ENCODE data around the gene PTPN13. TPM values are rescaled to one million over a fixed set of nuclear protein-coding genes. Genes with fewer than 3 reads are reported as not detected.

The PTPN13 gene
- total RNA-seq, 1 donor from 2014 or later = 78.6 TPM

GRCh38 chr4:86587381-86588140 is 6.6 kb upstream of the PTPN13 start:
- peak; percentile 27 for DNase-seq

GRCh38 chr4:86592553-86593249 is 1.4 kb upstream of the PTPN13 start:
- peak; percentile 2 for DNase-seq

GRCh38 chr4:86594559-86595425 is 677 bp downstream of the PTPN13 start:
- DNase-seq = peak; percentile 90

DNA sequence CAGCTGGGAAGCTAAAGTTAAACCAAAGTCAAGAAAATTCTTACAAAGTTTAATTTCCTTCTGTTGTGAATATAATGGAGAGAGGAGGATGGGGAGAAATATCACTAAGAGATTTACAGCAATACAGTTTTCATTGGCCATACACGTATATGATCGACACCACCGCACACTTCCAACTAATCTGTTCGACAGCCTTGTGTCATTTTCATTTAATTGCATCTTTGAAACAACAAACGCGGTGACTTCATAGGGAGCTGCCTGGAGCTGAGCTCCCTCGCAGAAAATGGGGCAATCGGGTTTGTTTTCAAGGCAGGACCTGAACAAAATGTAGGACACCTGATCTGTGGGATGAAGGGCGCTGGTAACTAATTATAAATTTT is 1.3 kb downstream of the PTPN13 start:
- no peak for DNase-seq

- no peak for DNase-seq
Observed at GRCh38 chr4:86596807-86597206, 2.7 kb downstream of the PTPN13 start.

DNA sequence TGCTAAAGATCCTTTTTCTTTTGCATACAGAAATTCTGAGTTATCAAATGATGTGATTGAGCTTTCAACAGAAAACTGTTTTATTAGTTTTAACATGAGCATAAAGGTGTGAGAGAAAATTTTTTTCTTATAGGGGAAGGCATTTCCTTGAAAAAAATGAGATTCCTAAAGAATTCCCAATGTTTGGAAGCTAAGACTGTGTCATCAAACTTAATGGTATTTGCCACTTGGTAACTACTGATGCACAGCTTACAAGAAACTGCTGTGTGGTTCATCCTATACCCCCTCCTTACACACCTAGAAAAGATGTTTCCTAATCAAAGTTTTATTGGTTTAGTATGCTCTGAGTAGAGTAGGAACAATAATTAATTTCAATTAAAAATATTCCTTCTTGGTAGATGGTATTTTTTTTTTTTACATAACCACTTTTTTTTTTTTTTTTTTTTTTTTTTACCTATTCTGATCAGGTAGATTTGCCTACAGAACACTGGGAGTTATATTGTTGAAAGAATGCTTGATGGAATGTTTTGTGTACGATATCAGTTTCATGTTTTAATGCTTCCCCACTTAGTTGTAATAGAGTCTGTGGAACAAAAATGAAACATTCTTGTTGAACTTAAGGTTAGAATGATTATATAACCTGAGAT is 6.0 kb downstream of the PTPN13 start:
- no peak for DNase-seq

GRCh38 chr4:86603311-86603885 is 9.3 kb downstream of the PTPN13 start:
- no peak for DNase-seq

DNA sequence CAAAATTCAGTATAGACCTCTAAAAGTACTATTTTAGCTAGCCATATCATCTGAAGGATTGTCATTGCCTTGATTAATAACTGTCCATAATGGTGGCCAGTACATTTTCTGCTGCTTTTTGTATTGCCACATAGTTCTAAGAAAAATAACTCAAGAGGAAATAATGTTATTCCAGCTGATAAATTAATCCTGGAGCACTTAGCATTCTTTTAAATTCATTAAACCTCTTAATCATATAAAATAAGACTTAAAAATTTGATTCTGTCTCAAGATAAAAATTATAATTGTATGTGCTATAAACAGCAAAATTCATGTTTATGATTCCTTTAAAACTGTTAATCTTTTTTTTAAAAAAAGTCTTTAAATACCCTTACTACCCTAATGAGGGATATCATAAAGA is 12.7 kb downstream of the PTPN13 start:
- DNase-seq = no peak

- DNase-seq = no peak
Observed at GRCh38 chr4:86608757-86609375, 14.8 kb downstream of the PTPN13 start.

GRCh38 chr4:86611757-86612156 is 17.6 kb downstream of the PTPN13 start:
- DNase-seq = no peak

DNA sequence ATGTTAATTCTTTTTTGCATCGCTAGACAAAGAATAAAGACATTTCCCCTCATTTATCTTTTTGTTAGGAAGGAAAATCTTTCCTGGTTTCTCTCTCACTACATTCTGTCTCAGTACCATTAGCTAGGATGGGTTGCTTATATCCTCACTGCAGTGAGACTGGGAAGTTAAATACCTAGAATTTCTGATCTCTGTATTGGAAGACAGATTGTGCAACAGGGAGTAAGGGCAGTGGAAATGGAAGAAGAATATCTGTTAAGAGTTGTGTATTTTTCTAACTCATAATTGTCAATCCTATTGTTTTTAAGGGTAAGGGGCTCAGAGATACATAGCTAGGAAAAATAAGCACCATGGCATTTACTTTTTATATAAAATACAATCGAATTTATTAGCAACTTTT is 19.6 kb downstream of the PTPN13 start:
- no peak for DNase-seq

GRCh38 chr4:86614865-86615264 is 20.8 kb downstream of the PTPN13 start:
- DNase-seq = no peak

- no peak for DNase-seq
Observed at GRCh38 chr4:86615501-86615900, 21.4 kb downstream of the PTPN13 start.

GRCh38 chr4:86619656-86620055 is 25.5 kb downstream of the PTPN13 start:
- no peak for DNase-seq

GRCh38 chr4:86621435-86621834 is 27.3 kb downstream of the PTPN13 start:
- no peak for DNase-seq

GRCh38 chr4:86626066-86626465 is 32.0 kb downstream of the PTPN13 start:
- DNase-seq = no peak

DNA sequence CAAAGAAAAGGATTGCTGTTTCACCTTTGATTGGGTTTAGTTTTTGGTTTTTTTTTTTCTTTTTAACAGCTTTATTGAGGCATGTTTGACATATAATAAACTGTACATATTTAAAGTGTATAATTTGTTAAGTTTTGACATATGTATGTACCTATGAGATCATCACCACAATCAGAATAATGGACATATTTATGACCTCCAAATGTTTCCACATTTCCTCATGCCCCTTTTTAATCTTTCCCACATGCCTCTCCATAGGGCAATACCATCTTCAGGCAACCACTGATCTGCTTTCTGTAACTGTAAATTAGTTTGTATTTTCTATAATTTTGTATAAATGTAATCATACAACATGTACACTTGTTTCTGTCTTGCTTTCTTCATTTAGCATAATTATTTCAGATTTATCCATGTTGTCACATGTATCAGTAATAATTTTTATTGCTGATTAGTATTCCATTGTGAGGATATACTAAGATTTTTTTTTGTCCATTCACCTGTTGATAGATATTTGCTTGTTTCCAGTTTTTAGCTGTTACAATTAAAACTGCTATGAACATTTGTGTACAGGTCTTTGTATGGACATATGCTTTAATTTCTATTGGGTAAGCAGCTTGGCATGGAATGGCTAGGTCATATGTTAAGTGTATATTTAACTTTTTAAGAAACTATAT is 33.5 kb downstream of the PTPN13 start:
- no peak for DNase-seq

- no peak for DNase-seq
Observed at GRCh38 chr4:86630629-86631028, 36.5 kb downstream of the PTPN13 start.

- no peak for DNase-seq
Observed at GRCh38 chr4:86631166-86631565, 37.1 kb downstream of the PTPN13 start.

- no peak for DNase-seq
Observed at GRCh38 chr4:86633854-86634253, 39.7 kb downstream of the PTPN13 start.

DNA sequence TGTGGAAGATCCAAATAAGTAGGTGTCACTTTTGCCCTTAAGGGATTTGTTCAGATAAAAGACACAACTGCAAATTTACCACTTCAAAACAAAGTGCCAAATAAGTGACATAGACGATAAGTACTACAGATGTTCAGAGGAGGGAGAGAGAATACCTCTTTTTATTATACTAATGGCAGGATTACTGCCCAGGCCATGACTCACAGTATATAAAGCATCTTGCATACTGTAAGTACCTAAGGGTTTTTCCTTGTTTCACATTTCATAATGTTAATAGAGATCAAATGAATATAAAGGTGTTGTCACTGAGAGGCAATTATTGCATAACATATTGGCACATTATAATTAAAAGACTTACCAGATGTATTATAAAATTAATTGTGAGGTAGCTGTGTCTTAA is 46.4 kb downstream of the PTPN13 start:
- no peak for DNase-seq

Measured in skin of body (tissue), 2 donors.